GM18499 (cell line): ENCODE measurements around the gene RAB40B.

Experiments
- ATAC-seq: cut with Tn5 transposase; IDR thresholded peaks from one replicate; pipeline ENCODE4 v1.9.1; 2021; ENCODE audit warnings: moderate number of reproducible peaks; ENCODE audit not compliant: insufficient read depth, unreplicated experiment

Gene RAB40B

DNA sequence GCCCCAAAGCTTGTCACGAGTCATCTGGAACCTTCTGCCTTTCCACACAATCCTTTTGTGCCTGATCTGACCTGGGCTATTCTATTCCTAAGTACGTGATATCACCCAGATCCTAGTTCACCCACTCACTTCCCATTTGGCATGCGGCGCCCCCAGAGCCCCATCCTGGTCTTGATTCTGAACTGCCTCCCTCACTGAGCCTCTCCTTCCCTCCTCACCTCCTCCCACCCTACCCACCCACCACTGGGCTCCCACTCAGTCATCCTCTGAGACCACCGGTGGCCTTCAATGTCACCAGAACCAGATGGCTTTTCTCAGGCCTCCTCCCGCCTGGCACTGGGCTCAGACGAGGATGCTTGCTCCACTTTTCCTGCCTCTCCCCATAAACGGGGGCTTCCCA, 68.8 kb downstream of the RAB40B start:
- no peak for ATAC-seq

DNA sequence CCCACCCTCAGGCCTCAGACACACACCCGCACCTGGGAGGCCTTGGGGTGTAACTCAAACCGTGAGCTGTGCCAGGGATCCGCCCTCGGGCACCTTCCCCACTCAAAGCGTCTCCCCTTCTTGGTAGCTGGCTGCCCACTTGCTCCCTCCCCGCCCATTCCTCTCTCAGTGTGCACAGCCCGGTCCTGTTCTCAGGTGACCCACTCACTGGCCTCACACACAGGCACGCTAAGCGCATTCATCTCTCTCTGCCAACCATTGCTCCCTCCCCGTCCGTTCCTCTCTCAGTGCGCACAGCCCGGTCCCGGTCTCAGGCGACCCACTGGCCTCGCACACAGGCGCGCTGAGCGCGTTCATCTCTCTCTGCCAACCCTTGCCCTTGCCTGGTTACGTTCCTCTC, 71.1 kb downstream of the RAB40B start:
- ATAC-seq: no peak

DNA sequence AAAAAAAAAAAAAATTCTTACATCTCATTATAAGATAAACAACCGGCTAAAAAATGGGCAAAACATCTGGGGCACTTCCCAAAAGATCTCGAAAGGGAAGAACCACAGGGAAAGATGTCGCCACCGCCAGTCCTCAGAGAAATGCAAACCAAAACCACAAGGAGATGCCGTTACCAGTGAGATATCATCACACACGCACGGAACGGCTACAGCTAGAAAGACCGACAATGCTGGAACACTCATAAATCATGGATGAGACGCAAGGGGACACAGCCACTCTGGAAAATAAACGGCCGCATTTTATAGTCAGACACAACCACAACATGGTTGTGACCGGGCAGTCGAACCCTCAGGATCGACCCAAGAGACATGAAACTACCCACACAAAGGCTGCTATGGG, 74.8 kb downstream of the RAB40B start:
- no peak for ATAC-seq

DNA sequence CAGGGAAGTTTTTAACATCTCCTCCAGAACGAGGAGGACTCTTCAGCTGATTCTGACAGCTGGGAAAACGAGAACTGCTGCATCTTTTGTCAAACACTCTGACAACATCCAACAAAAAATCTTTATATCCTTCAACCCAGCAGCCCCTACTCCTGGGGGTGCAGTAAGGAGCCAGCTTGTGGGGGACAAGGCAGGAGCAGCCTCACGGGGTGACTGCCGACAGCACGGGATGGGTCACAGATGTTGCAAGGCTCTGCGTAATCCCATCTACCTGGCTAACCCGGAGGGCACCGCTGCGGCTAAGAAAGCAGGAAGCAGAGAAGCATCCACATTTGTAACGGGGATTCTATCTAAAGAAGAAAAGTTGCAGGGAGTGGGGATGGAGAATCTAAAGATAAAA, 78.9 kb downstream of the RAB40B start:
- no peak for ATAC-seq

DNA sequence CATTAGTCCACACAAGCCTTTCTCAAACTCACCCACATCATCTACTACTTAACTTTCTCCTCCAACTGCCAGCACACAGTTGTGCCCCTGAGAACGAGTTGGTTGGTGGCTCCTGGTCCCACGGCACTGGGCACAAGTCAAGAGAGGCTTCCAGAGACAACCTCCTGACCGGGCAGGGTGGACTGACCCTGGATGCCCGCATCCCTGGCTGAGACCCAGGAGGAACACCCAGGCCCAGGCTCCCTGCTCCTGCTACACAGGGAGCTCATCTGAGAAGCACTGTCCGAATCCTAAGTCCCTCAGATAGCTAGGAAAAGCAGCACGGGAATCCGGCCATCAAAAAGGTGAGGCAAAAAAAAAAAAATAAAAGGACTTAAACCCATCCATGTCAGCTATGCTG, 79.3 kb downstream of the RAB40B start:
- ATAC-seq: no peak

DNA sequence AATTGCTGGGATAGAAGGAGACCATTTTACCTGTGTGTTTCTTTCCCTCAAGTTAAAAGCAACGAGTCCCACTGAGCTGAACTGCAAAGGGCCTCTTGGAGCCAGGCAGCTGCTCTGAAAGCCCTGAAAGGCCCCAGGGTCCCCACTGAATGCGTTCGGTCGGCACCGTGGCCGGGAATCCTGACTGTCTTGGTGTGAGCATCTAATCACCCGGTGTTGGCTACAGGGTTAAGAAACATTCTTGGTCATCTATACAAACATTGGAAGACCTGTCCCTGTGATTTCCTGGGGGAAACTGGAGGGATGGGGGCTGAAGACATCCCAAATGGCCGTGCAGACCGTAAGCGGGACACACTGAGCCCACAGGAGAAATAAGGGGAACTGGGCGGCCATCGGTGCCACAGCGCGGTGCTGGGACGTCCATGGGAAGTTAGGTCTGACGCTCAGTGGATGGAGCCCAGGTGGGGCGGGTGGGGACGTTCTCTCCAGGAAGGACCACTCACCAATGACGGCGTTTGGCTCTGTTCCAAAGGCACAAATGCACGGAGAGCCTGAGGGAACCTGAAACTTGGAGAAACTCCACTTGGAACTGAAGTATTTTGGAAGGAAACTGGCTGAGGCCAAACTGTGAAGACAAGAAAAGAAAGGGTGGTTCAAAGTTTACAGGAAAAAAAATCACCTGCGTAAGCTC, 82.3 kb downstream of the RAB40B start:
- no peak for ATAC-seq

DNA sequence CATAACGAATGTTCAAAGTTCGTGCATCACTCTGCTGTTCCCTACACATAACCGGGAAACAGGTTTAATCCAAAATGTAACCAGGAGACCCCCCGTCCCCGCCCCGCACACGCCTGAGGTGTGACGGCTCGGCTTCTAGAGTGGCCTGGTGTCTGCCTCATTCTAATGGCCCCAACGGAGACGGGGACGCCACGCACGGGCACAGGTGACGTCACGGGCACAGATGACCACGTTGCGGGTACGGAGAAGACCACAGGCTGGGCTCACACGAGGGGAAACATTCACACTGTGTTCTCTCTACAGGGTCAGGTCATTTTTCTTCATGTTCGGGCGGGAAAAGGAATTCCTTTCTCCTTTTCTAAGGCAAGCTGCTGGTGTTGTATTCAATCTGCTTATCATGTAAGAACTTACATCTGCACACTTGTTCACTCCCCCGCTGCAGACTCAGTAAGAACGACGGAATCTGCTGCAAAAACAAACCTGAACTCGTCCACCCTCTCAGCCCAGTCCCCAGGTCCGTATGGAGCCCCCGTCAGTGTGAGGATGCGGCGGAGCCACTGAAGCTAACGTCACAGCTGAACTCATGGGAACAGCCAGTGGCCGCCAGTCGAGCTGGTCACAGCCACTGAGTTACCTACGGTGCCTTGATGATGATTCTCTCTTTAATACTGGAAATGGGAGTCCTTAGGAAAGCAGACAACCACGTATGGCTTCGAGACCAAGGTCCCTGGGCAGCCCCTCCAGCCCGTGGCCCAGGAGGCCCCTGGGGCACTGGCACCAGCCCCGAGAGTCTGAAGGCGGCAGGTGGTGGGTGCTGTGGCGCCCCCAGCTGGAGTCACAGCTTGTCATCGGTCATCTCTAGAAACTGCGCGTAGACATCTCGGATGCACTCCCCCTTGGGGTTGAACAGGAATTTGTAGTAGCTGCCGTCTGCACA, 83.1 kb downstream of the RAB40B start:
- no peak for ATAC-seq

DNA sequence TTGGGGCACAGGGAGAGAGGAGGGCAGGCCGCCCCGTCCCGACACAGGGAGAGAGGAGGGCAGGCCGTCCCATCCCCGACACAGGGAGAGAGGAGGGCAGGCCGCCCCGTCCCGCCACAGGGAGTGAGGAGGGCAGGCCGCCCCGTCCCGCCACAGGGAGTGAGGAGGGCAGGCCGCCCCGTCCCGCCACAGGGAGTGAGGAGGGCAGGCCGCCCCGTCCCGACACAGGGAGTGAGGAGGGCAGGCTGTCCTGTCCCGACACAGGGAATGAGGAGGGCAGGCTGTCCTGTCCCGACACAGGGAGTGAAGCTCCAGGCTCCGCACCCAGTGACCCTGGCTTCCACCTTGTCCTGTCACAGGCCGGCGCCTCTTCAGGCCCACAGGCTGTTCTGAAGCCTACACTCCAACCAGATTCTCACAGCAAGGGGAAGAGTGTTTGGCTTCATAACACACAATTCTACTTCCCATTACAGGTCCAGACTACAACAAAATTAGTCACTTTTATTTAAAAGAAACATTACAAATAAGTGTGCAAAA, 84.3 kb downstream of the RAB40B start:
- ATAC-seq: no peak

DNA sequence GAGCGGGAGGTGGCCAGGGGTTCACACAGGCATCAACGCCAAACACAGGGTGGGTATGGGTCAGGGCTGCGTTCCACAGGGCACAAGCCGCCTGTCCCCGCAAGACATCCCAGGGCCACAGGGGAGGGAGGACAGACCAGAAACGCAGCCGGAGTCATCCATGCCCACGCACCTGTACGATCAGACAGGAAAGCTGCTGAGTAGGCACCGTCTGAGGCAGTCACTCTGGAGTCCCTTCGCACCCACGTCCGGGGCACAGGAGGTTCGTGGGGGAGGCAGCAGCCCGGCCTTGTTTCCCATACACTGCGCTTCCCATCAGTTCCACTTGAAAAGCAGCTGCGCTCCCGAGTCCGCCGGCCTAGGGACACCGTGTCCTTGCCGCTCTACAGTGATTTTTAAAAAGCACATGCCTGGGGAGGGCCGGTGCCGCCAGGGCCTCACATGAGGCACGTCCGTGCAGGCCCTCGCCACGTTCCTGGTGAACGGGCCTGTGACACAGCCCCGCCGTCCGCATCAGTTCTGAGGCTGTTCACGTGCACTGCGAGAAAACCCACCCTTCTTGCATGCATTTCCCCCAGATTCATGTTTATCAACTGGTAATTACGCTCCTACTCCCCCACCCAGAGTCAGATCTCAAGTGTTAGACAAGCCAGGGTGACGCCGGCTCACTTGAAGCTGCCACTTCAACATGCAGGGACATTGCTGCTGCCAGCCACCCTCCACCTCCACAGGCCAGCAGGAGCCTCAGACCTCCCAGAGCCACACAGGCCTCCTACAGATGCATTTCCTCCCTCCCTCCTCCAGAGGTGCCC, 85.0 kb downstream of the RAB40B start:
- ATAC-seq: no peak

DNA sequence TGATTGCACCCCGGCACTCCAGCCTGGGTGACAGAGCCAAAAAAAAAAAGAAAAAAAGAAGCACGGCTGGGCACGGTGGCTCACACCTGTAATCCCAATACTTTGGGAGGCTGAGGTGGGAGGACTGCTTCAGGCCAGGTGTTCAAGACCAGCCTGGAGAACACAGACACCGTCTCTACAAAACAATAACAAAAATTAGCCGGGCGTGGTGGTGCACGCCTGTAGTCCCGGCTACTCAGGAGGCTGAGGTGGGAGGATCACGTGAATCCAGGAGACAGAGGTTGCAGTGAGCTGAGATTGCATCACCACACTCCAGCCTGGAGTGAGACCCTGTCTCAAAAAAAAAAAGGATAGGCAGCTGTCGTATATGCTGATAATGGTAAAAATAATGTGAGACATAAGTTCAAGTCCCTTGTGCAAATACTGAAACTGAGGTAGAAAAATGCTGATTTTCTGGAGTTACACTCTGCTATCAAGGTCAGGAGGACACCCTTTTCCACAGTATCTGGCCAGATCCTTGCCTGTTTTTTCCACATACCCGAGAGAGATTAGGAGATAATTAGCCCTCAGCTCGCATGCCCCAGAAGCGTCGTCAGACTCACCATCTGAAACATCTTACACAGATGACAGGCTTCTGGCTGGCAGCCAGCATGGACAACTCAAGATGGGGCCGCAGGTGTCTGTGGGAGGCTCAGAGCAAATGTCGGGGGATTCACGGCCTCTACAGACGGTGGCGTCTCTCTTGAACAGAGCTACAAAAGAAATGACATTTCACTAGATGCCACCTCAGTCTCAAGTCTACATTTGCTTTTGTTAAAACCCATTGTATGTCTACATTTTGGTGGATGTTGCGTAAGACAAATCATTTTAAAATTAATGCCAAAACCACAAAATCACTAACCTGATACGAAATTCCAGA, 87.1 kb downstream of the RAB40B start:
- ATAC-seq: no peak

DNA sequence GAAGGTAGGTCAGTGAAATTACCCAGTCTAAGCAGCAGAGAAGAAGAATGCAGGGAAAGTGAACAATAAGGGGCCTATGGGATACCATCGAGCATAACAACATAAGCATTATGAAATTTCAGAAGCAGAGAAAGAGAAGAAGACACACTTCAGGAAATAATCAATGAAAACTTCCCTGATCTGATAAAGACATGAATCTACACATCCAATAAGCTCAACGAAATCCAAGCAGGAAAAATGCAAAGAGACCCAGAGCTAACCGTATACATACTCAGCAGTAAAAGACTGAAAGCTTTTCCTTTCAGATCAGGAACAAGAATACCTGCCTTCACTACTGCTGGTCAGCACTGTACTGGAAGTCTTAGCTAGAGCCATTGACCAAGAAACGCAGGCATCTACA, 88.8 kb downstream of the RAB40B start:
- ATAC-seq: no peak

DNA sequence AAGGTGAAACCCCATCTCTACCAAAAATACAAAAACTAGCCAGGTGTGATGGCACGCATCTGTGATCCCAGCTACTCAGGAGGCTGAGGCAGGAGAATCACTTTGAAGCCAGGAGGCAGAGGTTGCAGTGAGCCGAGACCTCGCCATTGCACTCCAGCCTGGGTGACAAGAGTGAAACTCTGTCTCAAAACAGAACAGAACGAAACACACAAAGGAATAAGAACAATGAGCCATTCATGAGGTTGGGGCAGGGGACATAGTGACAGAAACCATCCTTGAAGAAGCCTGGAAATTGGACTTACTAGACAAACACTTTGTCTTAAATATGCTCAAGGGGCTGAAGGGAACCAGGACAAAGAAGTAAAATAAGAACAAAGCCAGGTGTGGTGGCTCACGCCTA, 89.7 kb downstream of the RAB40B start:
- ATAC-seq: no peak

DNA sequence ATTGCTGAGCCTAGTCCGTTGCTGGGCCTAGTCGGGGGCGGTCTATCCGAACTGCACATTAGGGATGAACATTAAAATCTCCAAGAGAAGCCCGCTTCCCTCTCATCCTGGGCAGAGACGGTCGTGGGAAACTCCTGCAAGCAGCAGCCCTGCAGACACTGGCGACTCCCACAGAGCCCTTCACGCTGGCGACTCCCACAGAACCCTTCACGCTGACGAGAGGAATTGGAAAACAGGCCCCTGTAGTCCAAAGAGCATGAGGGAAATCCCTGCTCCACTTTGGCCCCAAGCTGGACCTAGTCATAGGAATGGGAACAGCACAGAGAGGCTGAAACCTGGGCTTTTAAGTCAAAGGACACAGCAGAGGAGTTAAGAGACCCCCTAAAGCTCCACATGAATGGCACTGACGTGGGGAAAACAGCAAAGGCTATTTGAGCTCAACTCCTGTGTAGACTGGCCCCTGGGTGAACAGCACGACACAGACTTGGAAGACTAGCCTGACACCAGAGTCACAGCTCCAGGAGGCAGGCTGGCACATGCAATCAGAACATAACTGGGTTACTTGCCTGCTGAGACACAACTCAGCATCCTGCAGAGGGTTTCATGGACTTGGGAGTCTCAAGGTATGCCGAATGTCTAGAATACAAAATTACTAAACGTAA, 92.4 kb downstream of the RAB40B start:
- no peak for ATAC-seq
